ENCODE data around the gene CHST9. TPM values are rescaled to one million over a fixed set of nuclear protein-coding genes. Genes with fewer than 3 reads are reported as not detected.

CHST9 gene
- total and polyA plus RNA-seq, 2 experiments from 2014 or later, result 15.5 to 16.8 TPM

DNA sequence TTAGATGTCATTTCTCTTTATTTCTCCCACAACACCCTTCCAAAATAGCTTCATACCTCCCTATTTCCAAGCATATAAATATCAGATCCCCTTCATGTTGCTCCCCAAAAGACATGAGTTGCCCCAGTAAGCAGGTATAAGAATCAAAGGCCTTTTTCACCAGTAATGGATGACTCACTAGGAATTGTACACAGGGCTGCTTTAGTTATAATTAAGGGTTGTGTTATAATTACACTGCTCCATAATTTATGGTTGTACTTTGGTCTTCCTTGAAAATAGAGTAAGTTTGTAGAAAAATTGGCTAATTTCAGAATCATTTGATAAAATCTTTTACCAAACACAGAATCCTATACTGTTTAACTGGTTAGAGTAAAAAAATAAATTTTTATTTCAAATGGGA is 310.8 kb downstream of the CHST9 start:
- H3K4me1 Mint-ChIP-seq, result peaks cover 11% of the 10 kb centered on the region
- H3K4me3 ChIP-seq, result no peak overlapping the region
- H3K27ac Mint-ChIP-seq, result no peak overlapping the region
- H3K79me2 ChIP-seq (replicated peaks; ENCODE audit: insufficient read depth), result no peaks in the 10 kb centered on the region
- ATAC-seq (no peak), DNase-seq (ENCODE audit: low spot score) (no peak)
- no peak overlapping the region for H3K27ac ChIP-seq (ENCODE audit: low read depth)
- H3K4me1 ChIP-seq (ENCODE audit: insufficient read depth), result no peaks in the 10 kb centered on the region
- H3K4me3 Mint-ChIP-seq, result no peak overlapping the region
- H3K27me3 ChIP-seq (ENCODE audit: insufficient read depth), result no peaks in the 10 kb centered on the region
- peaks cover 7% of the 10 kb centered on the region; the same call in 1 of the 2 replicates for H3K9me2 ChIP-seq (ENCODE audit: insufficient read depth)
- H3F3A ChIP-seq (replicated peaks; ENCODE audit: low read depth), result no peaks in the 10 kb centered on the region
- 0 out of 3 replicates have a peak, but pooled peaks cover 4% of the 10 kb centered on the region for H3K9me3 Mint-ChIP-seq
- TF ChIP-seq CREB1 (CRISPR knock-in tag; IDR thresholded peaks at IDR 0.05; ENCODE audit: low read depth) (no peak), JUNB (IDR thresholded peaks at IDR 0.05; ENCODE audit: unreplicated experiment) (no peak), REST (IDR thresholded peaks at IDR 0.05; ENCODE audit: unreplicated experiment) (no peak), ZNF462 (CRISPR knock-in tag; IDR thresholded peaks at IDR 0.05) (no peak), ZNF114 (CRISPR knock-in tag; IDR thresholded peaks at IDR 0.05) (no peak), STAT1 (IDR thresholded peaks at IDR 0.05; ENCODE audit: unreplicated experiment) (no peak), POLR2AphosphoS5 (IDR thresholded peaks at IDR 0.05; ENCODE audit: low read depth) (no peak), ETS1 (IDR thresholded peaks at IDR 0.05) (no peak), EZH2 (IDR thresholded peaks at IDR 0.05; ENCODE audit: low read depth, unreplicated experiment) (no peak), NANOG (IDR thresholded peaks at IDR 0.05; ENCODE audit: borderline replicate concordance) (no peak), ZNF331 (CRISPR knock-in tag; IDR thresholded peaks at IDR 0.05; ENCODE audit: low read depth) (no peak), EZH2phosphoT487 (IDR thresholded peaks at IDR 0.05; ENCODE audit: unreplicated experiment) (no peak)
- TF ChIP-seq, protein P1, sequence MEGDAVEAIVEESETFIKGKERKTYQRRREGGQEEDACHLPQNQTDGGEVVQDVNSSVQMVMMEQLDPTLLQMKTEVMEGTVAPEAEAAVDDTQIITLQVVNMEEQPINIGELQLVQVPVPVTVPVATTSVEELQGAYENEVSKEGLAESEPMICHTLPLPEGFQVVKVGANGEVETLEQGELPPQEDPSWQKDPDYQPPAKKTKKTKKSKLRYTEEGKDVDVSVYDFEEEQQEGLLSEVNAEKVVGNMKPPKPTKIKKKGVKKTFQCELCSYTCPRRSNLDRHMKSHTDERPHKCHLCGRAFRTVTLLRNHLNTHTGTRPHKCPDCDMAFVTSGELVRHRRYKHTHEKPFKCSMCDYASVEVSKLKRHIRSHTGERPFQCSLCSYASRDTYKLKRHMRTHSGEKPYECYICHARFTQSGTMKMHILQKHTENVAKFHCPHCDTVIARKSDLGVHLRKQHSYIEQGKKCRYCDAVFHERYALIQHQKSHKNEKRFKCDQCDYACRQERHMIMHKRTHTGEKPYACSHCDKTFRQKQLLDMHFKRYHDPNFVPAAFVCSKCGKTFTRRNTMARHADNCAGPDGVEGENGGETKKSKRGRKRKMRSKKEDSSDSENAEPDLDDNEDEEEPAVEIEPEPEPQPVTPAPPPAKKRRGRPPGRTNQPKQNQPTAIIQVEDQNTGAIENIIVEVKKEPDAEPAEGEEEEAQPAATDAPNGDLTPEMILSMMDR (conservative IDR thresholded peaks at IDR 0.05; ENCODE audit: low read depth in 2 of 2), result no peak
- no peaks in the 10 kb centered on the region for H4K20me1 ChIP-seq (replicated peaks; ENCODE audit: insufficient read depth)
- no peaks in the 10 kb centered on the region for H3K36me3 Mint-ChIP-seq (ENCODE audit: low read depth)
- no peaks in the 10 kb centered on the region for H3K27me3 Mint-ChIP-seq (ENCODE audit: insufficient read depth, low read depth, poor library complexity)
- no peak overlapping the region for H2AFZ ChIP-seq
- H3K36me3 ChIP-seq (ENCODE audit: insufficient read depth), result no peaks in the 10 kb centered on the region
- no peak overlapping the region for H3K4me2 ChIP-seq
